Measurements from ENCODE around the gene NAA25.
A peak's percentile ranks its signal among the peaks of the same experiment; 100 is the strongest.

The NAA25 gene

DNA sequence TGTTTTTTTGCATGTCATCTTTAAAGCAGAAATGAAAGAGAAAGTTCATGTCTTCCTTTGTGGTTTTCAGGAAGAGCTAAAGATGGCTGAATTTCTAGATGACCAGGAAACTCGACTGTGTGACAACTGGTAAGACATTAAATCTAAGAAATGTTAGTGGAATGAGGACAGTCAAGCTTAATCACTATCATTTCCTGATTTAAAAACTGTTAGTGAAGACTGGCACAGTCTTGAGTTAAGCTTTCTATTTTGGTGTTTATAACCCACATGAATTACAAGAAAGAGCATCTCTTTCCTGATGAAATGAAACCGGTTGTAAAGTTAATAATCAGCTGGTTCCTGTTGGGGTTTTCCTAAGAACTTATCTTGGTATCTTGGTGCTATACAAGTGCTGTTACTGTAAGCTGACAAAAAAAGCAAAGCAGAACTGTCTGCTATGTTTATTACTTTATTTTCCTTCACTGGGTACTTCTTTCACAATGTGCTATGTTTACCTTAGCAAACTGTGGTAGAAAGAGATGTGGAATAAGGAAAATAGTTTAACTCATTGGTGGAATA is 21.9 kb upstream of the NAA25 start:
- no peak for DNase-seq (ENCODE audit: low spot score)
- no peak overlapping the region for H3K27ac ChIP-seq
- POLR2A ChIA-PET (ENCODE audit: low non-redundant PET): no interaction called here
- TF ChIP-seq, protein P1, sequence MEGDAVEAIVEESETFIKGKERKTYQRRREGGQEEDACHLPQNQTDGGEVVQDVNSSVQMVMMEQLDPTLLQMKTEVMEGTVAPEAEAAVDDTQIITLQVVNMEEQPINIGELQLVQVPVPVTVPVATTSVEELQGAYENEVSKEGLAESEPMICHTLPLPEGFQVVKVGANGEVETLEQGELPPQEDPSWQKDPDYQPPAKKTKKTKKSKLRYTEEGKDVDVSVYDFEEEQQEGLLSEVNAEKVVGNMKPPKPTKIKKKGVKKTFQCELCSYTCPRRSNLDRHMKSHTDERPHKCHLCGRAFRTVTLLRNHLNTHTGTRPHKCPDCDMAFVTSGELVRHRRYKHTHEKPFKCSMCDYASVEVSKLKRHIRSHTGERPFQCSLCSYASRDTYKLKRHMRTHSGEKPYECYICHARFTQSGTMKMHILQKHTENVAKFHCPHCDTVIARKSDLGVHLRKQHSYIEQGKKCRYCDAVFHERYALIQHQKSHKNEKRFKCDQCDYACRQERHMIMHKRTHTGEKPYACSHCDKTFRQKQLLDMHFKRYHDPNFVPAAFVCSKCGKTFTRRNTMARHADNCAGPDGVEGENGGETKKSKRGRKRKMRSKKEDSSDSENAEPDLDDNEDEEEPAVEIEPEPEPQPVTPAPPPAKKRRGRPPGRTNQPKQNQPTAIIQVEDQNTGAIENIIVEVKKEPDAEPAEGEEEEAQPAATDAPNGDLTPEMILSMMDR (conservative IDR thresholded peaks at IDR 0.05; ENCODE audit: low read depth): no peak
- CTCF ChIA-PET: interaction anchor here (0.9 kb wide), 1 partner anchor 18 kb away, joined by 3 read pairs; no protein-coding TSS in a partner anchor

DNA sequence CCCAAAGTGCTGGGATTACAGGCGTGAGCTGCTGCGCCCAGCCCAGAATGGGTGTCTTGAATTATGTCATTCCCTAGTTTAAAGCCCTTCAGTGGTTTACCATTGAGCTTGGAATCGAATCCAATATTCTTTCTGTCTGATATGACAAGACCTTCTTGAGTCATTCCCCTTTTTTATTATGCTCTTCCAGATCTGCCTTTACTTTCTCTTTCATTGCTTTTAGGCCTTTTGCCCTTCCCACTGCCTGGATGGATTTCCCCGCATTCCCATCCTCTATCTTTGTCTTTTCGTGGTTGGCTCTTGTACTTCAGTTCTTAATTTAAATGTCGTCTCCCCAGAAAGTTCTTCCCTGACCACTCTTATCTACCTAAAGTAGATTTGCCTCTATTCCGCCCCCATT is 18.3 kb upstream of the NAA25 start:
- TF ChIP-seq, protein P1 (conservative IDR thresholded peaks at IDR 0.05; ENCODE audit: low read depth): no peak
- ChIA-PET CTCF (no interaction called here), POLR2A (ENCODE audit: low non-redundant PET) (no interaction called here)
- peak overlapping the region; percentile 83 for H3K27ac ChIP-seq
- DNase-seq (ENCODE audit: low spot score): no peak

DNA sequence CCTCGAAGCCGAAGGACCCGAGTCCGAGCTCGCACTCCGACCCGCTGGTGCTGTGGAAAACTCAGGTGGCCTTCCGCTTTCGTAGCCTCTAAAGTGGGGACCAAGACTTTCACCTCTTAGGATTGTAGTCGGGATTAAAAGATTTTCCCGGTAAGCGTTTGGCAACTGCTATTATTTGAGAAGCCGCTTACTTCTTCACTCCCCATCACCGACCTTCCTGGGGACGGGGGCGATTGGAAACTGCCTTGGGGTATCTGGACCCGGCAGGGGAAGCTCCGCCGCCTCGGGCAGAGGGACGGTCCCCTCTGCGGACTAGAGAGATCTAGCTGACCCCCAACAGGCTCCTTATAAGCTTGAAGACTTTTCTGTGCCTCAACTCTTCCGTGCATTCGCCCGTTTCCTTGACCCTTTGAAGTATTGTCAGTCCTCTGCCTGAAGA is 17.4 kb upstream of the NAA25 start:
- TF ChIP-seq, protein P1 (conservative IDR thresholded peaks at IDR 0.05; ENCODE audit: low read depth): no peak
- POLR2A ChIA-PET (ENCODE audit: low non-redundant PET): interaction anchor here (0.5 to 1.4 kb wide), 2 partner anchors 9 to 25 kb away, joined by 3 to 7 read pairs; no protein-coding TSS in a partner anchor
- CTCF ChIA-PET: no interaction called here
- H3K27ac ChIP-seq: peak overlapping the region; percentile 83
- DNase-seq (ENCODE audit: low spot score): peak; percentile 24

DNA sequence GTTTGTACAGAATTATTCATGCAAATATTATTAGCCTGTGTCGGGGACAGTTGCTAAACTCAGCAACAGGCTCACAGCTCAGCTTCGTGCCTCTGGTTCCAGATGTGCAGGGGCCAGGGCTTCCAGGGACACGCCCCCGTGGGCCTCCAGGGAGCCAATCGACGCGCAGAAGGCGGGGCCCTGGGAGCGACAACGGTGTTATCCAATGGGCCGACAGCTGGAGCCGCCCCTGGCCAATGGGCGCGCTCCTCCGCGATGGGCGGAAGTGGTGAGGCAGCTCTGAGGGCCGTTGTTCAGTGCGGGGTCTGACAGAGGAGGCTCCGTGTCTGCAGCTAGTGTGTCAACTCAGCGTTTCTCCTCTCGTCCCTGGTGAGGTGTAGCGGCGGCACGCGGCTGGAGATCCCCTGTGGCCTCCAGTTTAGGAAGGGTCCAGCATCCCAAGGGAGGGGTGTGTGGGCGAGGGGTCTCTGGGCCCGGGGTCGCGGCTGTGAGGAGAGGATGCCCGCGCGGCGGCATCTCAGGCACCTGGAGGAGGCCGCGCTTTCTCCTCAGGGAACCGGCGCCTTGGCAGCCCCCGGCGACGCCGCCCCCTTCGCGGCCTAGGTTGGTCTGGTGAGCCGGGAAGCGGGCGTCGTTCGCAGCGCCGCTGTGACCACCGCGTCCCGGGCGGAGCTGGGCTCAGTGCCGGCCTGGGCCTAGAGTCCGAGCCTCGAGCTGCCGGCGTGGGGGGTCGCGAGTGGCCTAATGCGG is 16.8 kb upstream of the NAA25 start, which contains the start of gene TRAFD1:
TRAFD1 (plus strand) TSS at position 311 of the 750 bp plus-strand sequence. CDS start 4,963 bp downstream, outside the sequence.
- TF ChIP-seq, protein P1 (conservative IDR thresholded peaks at IDR 0.05; ENCODE audit: low read depth): no peak
- peak; percentile 100 for DNase-seq (ENCODE audit: low spot score)
- ChIA-PET CTCF (no interaction called here), POLR2A (ENCODE audit: low non-redundant PET) (interaction anchor here (0.5 to 1.4 kb wide), 3 partner anchors 8 to 24 kb away, joined by 3 to 7 read pairs (median 3); no protein-coding TSS in a partner anchor)
- peak within 1 kb of the TSS; percentile 83 for H3K27ac ChIP-seq

DNA sequence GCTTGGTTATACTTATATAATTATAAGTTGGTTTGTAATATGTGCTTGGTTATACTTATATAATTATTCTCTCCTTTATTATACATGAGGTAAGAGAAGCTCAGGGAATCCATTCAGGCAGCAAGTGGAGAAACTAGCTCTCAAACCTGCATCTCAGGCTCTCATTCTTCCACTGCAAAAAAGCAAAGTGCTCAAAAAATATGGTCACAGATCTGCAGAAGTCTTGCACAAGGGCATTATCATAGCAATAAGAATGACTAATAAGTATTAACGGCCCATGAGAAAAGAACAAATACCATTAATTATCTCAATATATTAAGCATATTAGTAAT is 16.3 kb upstream of the NAA25 start:
- POLR2A ChIA-PET (ENCODE audit: low non-redundant PET): interaction anchor here (0.9 to 1.4 kb wide), 2 partner anchors 8 to 12 kb away, joined by 3 to 7 read pairs; no protein-coding TSS in a partner anchor
- TF ChIP-seq, protein P1 (conservative IDR thresholded peaks at IDR 0.05; ENCODE audit: low read depth): no peak
- peak overlapping the region; percentile 83; the same call in 1 of the 2 replicates for H3K27ac ChIP-seq

DNA sequence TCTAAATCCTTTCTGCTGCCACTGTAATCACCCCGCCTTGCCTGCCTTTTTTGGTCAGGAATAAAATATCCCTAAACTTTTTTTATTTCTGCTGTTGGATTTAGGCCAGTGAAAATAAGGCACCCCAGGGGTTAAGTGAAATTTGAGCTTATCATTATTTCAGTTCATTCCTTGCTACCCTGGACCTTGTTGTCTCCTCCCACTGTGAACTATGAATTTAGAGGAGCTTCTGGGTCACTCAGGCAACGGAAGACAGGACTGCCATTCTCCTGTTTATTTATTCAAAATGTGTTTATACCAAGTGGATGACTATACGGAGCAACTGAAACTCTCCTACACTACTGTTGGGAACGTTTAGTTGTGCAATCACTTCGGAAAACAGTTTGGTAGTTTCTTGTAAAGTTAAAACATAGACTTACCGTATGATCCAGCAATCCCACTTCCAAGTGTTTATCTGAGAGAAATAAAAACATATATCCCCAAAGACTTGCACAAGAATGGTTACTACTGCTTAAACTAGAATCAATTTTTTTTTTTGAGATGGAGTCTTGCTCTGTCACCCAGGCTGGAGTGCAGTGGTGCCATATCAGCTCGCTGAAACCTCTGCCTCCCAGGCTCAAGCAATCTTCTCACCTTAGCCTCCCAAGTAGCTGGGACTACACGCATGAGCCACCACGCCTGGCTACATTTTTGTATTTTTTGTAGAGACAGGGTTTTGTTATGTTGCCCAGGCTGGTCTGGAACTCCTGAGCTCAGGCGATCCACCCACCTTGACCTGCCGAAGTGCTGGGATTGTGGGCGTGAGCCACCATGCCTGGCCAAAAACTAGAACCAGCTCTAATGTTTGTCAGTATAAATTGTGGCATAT is 14.5 kb upstream of the NAA25 start:
- DNase-seq (ENCODE audit: low spot score): no peak
- TF ChIP-seq, protein P1 (conservative IDR thresholded peaks at IDR 0.05; ENCODE audit: low read depth): no peak
- ChIA-PET CTCF (no interaction called here), POLR2A (ENCODE audit: low non-redundant PET) (no interaction called here)
- H3K27ac ChIP-seq: peak overlapping the region; percentile 85

More for the DNA sequence above, 16.3 kb upstream of the NAA25 start:
- CTCF ChIA-PET: no interaction called here
- no peak for DNase-seq (ENCODE audit: low spot score)
